ENCODE data around the gene RNF217.
"Not testable (repeated sequence)": the region's sequence is repeated elsewhere in the genome, so short reads cannot be mapped to it uniquely, and the experiment has no call there.

The RNF217 gene

DNA sequence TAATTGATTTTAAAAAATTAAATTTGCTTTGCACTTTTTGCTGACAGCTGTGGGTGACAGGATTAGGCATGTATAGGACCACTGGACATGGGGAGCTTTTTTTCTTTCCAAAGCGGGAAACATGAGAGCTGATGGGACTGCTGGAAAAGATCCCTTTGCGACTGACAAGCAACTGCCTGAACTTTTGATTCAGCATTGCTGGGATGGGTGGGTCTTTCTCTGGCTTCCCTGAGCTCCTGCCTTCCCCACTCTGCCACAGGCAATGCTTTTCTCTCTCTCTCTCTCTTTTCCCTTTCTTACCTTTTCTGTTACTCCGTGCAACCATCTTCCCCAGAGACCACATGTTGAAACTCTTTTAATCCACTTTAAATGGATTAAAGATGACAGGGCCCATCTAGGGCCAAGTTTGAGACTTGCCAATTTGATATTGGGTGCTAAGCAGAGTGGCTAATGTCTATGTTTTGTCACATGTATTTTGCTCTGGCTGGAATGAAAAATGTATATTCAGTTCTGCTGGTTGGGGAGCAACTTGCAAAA, 157.9 kb downstream of the RNF217 start:
- TF ChIP-seq, protein P1, sequence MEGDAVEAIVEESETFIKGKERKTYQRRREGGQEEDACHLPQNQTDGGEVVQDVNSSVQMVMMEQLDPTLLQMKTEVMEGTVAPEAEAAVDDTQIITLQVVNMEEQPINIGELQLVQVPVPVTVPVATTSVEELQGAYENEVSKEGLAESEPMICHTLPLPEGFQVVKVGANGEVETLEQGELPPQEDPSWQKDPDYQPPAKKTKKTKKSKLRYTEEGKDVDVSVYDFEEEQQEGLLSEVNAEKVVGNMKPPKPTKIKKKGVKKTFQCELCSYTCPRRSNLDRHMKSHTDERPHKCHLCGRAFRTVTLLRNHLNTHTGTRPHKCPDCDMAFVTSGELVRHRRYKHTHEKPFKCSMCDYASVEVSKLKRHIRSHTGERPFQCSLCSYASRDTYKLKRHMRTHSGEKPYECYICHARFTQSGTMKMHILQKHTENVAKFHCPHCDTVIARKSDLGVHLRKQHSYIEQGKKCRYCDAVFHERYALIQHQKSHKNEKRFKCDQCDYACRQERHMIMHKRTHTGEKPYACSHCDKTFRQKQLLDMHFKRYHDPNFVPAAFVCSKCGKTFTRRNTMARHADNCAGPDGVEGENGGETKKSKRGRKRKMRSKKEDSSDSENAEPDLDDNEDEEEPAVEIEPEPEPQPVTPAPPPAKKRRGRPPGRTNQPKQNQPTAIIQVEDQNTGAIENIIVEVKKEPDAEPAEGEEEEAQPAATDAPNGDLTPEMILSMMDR (IDR thresholded peaks at IDR 0.05; ENCODE audit: borderline replicate concordance, insufficient read depth, low read depth, low read length): no peak
- H3K4me3 ChIP-seq (ENCODE audit: low read depth, low read length): no peak overlapping the region

DNA sequence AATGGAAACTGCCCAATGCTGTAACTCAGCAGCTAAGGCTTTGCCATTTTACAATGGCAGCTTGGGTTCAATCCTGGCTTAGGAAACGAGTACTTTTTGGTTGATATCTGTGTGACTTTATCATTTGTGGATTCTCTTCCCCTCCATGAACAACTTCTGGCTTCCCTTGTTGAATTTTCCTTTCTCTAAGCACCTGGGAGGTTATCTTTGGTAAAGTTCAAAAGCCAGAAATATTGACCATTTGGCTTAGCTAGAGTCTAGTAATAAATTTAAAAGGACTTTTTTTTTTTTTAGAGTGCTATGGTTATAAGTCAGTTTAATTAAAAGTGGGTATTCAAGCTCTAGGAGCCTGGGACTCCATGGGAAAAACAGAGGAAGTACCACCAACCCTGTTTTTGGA, 159.7 kb downstream of the RNF217 start:
- H3K4me3 ChIP-seq (ENCODE audit: low read depth, low read length): no peak overlapping the region
- TF ChIP-seq, protein P1 (IDR thresholded peaks at IDR 0.05; ENCODE audit: borderline replicate concordance, insufficient read depth, low read depth, low read length): no peak

- TF ChIP-seq, protein P1 (IDR thresholded peaks at IDR 0.05; ENCODE audit: borderline replicate concordance, insufficient read depth, low read depth, low read length): no peak
- H3K4me3 ChIP-seq (ENCODE audit: low read depth, low read length): no peak overlapping the region
Observed at GRCh38 chr6:125123051-125123450, 160.8 kb downstream of the RNF217 start.

DNA sequence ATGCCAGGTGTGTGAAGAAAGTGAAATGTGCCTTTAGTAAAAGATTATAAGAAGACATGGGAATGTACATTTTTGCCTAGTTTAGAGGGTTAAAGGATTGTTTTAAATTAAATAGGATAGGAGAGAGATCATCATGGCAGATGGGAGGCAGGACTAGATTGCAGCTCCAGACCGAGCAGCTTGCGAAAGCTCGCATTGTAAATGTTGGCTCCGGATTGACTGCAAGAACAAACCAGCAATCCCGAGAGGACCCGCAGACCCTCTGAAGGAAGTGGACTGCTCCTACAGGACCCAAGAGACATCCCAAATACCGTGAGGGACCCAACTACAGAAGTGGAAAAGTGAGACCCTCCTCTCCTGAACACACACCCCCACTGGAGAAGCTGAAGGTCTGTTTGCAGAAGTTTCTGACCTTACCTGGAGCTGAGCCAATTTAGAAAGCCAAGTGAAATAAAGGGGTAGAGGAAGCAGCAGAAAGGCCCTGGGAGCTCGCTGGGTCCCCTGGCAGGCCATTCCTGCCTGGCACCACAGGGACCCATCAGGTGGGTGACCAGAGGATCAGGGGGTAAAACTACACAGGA, 161.3 kb downstream of the RNF217 start:
- TF ChIP-seq, protein P1 (IDR thresholded peaks at IDR 0.05; ENCODE audit: borderline replicate concordance, insufficient read depth, low read depth, low read length): no peak
- no peak overlapping the region for H3K4me3 ChIP-seq (ENCODE audit: low read depth, low read length)

DNA sequence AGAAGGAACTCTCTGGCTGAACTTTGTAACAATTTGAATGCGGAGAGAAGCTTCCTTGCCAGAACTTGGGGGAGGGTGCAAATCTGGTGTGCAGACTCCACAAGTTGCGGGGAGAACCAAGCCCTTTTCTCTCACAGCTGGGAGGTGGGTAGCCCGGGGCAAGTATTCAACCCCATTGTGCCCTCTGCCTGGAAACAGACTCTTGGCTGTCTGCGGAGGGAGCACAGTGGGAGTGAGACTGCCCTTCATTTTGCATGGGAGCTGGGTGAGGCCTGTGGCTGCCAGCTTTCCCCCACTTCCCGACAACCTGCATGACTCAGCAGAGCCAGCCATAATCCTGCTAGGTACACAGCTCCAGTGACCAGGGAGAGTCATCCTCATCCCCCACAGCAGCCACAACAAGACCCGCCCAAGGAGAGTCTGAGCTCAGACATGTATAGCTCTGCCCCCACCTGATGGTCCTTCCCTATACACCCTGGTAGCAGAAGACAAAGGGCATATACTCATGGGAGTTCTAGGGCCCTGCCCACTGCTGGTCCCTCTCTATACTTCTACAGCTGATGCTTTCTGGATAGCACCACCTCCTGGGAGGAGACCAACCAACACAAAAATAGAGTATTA, 161.9 kb downstream of the RNF217 start:
- no peak overlapping the region for H3K4me3 ChIP-seq (ENCODE audit: low read depth, low read length)

GRCh38 chr6:125125856-125126255, 163.6 kb downstream of the RNF217 start:
- H3K4me3 ChIP-seq (ENCODE audit: low read depth, low read length): not testable (repeated sequence)

More for the DNA sequence above, 161.9 kb downstream of the RNF217 start:
- TF ChIP-seq, protein P1 (IDR thresholded peaks at IDR 0.05; ENCODE audit: borderline replicate concordance, insufficient read depth, low read depth, low read length): no peak

- no peak overlapping the region for H3K4me3 ChIP-seq (ENCODE audit: low read depth, low read length)
- TF ChIP-seq, protein P1 (IDR thresholded peaks at IDR 0.05; ENCODE audit: borderline replicate concordance, insufficient read depth, low read depth, low read length): no peak
Observed at GRCh38 chr6:125129354-125129753, 167.1 kb downstream of the RNF217 start.

Data from GM12875 (cell line).